ENCODE data around the gene FAM111A.

The FAM111A gene

DNA sequence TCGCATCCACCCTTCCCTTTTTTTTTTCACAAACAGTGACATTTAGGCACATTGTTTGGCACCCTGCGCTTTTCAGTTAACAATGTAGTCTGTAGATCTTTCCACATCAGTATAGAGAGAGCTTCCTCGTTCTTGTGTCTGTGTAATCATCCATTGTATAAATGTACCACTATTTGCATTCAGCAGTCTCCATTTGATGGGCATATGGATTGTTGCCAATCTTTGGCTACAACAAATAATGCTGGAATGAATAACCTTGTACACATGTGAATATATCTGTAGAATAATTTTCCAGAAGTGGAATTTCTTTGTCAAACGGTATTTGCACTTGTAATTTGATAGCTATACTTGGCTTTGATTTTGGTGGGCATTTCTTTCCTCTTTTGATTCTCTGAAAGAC lies 52.9 kb downstream of the FAM111A start:
- POLR2A ChIA-PET = no interaction called here
- no peaks in the 10 kb centered on the region for H3K4me1 ChIP-seq (ENCODE audit: control insufficient read depth, insufficient read depth, low read length)

GRCh38 chr11:59196777-59197176 lies 54.1 kb downstream of the FAM111A start:
- Histone ChIP-seq H3K4me1 (ENCODE audit: control insufficient read depth, insufficient read depth, low read length) (no peaks in the 10 kb centered on the region), H3K9me3 (ENCODE audit: control insufficient read depth, insufficient read depth, low read depth, low read length) (no peaks in the 10 kb centered on the region), H3K36me3 (ENCODE audit: control insufficient read depth in 2 of 2, insufficient read depth in 1 of 2, low read length in 2 of 2) (peaks cover 0 to 55% of the 10 kb centered on the region in 2 experiments; a peak in 1 of 3 replicates), H3K27ac (ENCODE audit: extremely low read depth, low read depth, low read length) (no peak overlapping the region), H3K4me3 (ENCODE audit: low read depth, low read length) (no peak overlapping the region)
- CTCF ChIA-PET = interaction anchor here (2.7 kb wide), 1 partner anchor 10 kb away, joined by 15 read pairs; no protein-coding TSS in a partner anchor
- POLR2A ChIA-PET = no interaction called here
- TF ChIP-seq ZNF280D (tag by site-specific recombination; IDR thresholded peaks at IDR 0.05) (no peak), ZNF596 (tag by site-specific recombination; IDR thresholded peaks at IDR 0.05) (no peak), ZNF549 (tag by site-specific recombination; IDR thresholded peaks at IDR 0.05) (no peak), ZFHX2 (tag by site-specific recombination; conservative IDR thresholded peaks at IDR 0.05) (no peak), FEZF1 (tag by site-specific recombination; IDR thresholded peaks at IDR 0.05) (no peak), ZNF292 (tag by site-specific recombination; IDR thresholded peaks at IDR 0.05; ENCODE audit: borderline replicate concordance, low read depth) (no peak), ZSCAN30 (tag by site-specific recombination; IDR thresholded peaks at IDR 0.05) (no peak), ZNF146 (tag by site-specific recombination; IDR thresholded peaks at IDR 0.05) (no peak), ZFP37 (tag by site-specific recombination; IDR thresholded peaks at IDR 0.05) (no peak)

More for the DNA sequence above, 52.9 kb downstream of the FAM111A start:
- Histone ChIP-seq H3K27ac (ENCODE audit: extremely low read depth, low read depth, low read length) (no peak overlapping the region), H3K4me3 (ENCODE audit: low read depth, low read length) (no peak overlapping the region), H3K36me3 (ENCODE audit: control insufficient read depth in 2 of 2, insufficient read depth in 1 of 2, low read length in 2 of 2) (peaks cover 0 to 64% of the 10 kb centered on the region in 2 experiments; a peak in 1 of 3 replicates), H3K9me3 (ENCODE audit: control insufficient read depth, insufficient read depth, low read depth, low read length) (no peaks in the 10 kb centered on the region)
- no peak for TF ChIP-seq ZNF391 (tag by site-specific recombination; IDR thresholded peaks at IDR 0.05; ENCODE audit: borderline replicate concordance, low read depth)
- TF ChIP-seq ZNF776 (tag by site-specific recombination; IDR thresholded peaks at IDR 0.05; ENCODE audit: borderline replicate concordance) = no peak
- no peak for TF ChIP-seq ZNF223 (tag by site-specific recombination; IDR thresholded peaks at IDR 0.05)
- TF ChIP-seq, protein P1, sequence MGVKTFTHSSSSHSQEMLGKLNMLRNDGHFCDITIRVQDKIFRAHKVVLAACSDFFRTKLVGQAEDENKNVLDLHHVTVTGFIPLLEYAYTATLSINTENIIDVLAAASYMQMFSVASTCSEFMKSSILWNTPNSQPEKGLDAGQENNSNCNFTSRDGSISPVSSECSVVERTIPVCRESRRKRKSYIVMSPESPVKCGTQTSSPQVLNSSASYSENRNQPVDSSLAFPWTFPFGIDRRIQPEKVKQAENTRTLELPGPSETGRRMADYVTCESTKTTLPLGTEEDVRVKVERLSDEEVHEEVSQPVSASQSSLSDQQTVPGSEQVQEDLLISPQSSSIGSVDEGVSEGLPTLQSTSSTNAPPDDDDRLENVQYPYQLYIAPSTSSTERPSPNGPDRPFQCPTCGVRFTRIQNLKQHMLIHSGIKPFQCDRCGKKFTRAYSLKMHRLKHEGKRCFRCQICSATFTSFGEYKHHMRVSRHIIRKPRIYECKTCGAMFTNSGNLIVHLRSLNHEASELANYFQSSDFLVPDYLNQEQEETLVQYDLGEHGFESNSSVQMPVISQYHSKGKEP (tag by site-specific recombination; IDR thresholded peaks at IDR 0.05) = no peak
- no peak for TF ChIP-seq ZNF777 (tag by site-specific recombination; IDR thresholded peaks at IDR 0.05; ENCODE audit: borderline replicate concordance)
- TF ChIP-seq, protein P2, sequence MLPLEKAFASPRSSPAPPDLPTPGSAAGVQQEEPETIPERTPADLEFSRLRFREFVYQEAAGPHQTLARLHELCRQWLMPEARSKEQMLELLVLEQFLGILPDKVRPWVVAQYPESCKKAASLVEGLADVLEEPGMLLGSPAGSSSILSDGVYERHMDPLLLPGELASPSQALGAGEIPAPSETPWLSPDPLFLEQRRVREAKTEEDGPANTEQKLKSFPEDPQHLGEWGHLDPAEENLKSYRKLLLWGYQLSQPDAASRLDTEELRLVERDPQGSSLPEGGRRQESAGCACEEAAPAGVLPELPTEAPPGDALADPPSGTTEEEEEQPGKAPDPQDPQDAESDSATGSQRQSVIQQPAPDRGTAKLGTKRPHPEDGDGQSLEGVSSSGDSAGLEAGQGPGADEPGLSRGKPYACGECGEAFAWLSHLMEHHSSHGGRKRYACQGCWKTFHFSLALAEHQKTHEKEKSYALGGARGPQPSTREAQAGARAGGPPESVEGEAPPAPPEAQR (tag by site-specific recombination; IDR thresholded peaks at IDR 0.05) = no peak
- no peak for TF ChIP-seq ZIC2 (tag by site-specific recombination; IDR thresholded peaks at IDR 0.05)
- TF ChIP-seq, protein P3, sequence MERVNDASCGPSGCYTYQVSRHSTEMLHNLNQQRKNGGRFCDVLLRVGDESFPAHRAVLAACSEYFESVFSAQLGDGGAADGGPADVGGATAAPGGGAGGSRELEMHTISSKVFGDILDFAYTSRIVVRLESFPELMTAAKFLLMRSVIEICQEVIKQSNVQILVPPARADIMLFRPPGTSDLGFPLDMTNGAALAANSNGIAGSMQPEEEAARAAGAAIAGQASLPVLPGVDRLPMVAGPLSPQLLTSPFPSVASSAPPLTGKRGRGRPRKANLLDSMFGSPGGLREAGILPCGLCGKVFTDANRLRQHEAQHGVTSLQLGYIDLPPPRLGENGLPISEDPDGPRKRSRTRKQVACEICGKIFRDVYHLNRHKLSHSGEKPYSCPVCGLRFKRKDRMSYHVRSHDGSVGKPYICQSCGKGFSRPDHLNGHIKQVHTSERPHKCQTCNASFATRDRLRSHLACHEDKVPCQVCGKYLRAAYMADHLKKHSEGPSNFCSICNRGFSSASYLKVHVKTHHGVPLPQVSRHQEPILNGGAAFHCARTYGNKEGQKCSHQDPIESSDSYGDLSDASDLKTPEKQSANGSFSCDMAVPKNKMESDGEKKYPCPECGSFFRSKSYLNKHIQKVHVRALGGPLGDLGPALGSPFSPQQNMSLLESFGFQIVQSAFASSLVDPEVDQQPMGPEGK (tag by site-specific recombination; IDR thresholded peaks at IDR 0.05) = no peak
- TF ChIP-seq TRIM28 (IDR thresholded peaks at IDR 0.05; ENCODE audit: borderline replicate concordance, low read length) = no peak
- no peak for TF ChIP-seq ZNF48 (tag by site-specific recombination; IDR thresholded peaks at IDR 0.05)
- no peak for TF ChIP-seq ZNF10 (tag by site-specific recombination; IDR thresholded peaks at IDR 0.05)
- no peak for TF ChIP-seq ZFP37 (tag by site-specific recombination; IDR thresholded peaks at IDR 0.05)
- TF ChIP-seq ZNF146 (tag by site-specific recombination; IDR thresholded peaks at IDR 0.05) = no peak
- no peak for TF ChIP-seq GFI1B (tag by site-specific recombination; IDR thresholded peaks at IDR 0.05)
- TF ChIP-seq, protein P4, sequence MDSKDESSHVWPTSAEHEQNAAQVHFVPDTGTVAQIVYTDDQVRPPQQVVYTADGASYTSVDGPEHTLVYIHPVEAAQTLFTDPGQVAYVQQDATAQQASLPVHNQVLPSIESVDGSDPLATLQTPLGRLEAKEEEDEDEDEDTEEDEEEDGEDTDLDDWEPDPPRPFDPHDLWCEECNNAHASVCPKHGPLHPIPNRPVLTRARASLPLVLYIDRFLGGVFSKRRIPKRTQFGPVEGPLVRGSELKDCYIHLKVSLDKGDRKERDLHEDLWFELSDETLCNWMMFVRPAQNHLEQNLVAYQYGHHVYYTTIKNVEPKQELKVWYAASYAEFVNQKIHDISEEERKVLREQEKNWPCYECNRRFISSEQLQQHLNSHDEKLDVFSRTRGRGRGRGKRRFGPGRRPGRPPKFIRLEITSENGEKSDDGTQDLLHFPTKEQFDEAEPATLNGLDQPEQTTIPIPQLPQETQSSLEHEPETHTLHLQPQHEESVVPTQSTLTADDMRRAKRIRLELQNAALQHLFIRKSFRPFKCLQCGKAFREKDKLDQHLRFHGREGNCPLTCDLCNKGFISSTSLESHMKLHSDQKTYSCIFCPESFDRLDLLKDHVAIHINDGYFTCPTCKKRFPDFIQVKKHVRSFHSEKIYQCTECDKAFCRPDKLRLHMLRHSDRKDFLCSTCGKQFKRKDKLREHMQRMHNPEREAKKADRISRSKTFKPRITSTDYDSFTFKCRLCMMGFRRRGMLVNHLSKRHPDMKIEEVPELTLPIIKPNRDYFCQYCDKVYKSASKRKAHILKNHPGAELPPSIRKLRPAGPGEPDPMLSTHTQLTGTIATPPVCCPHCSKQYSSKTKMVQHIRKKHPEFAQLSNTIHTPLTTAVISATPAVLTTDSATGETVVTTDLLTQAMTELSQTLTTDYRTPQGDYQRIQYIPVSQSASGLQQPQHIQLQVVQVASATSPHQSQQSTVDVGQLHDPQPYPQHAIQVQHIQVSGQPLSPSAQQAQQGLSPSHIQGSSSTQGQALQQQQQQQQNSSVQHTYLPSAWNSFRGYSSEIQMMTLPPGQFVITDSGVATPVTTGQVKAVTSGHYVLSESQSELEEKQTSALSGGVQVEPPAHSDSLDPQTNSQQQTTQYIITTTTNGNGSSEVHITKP (tag by site-specific recombination; IDR thresholded peaks at IDR 0.05) = no peak
- no peak for TF ChIP-seq ZNF24 (tag by site-specific recombination; IDR thresholded peaks at IDR 0.05)
- TF ChIP-seq ZNF571 (tag by site-specific recombination; IDR thresholded peaks at IDR 0.05) = no peak
- TF ChIP-seq ZNF624 (tag by site-specific recombination; IDR thresholded peaks at IDR 0.05) = no peak
- TF ChIP-seq ZNF404 (tag by site-specific recombination; IDR thresholded peaks at IDR 0.05) = no peak
- no peak for TF ChIP-seq KLF10 (tag by site-specific recombination; IDR thresholded peaks at IDR 0.05)
- CTCF ChIA-PET = interaction anchor here (0.7 kb wide), 1 partner anchor 30 kb away, joined by 4 read pairs; no protein-coding TSS in a partner anchor
